Adrenal gland (tissue), 5 donors: ENCODE measurements around the gene PEAR1.

ENCODE experiments used
- CTCF ChIP-seq, 6 experiments: fragments of 450-650 bp in 4 of 6; fragments of 200-600 bp in 2 of 6; sonication (generic) in 1 of 6; IDR thresholded peaks; 1 replicate in 5 of 6; 2 replicates in 1 of 6; pipeline versions ENCODE4 v1.5.1 to v1.8.0; 2016 to 2021; ENCODE audit warnings: antibody characterized with exemption in 6 of 6, mild to moderate bottlenecking in 2 of 6, moderate library complexity in 1 of 6
- POLR2A ChIP-seq, 2 donors: fragments of 450-650 bp; IDR thresholded peaks; one replicate each; pipeline ENCODE4 v1.6.1; 2017; ENCODE audit warnings: antibody characterized with exemption in 2 of 2, mild to moderate bottlenecking in 2 of 2, moderate library complexity in 1 of 2
- donor health status: DM: no; HTN: no; CAD: no.

GRCh38 chr1:156885880-156886355, 7.6 kb upstream of the PEAR1 start:
- TF ChIP-seq CTCF (IDR thresholded peaks at IDR 0.05), result no peak
- TF ChIP-seq POLR2A (IDR thresholded peaks at IDR 0.05), result no peak
